GM12878 (cell line): ENCODE data around the gene SLC9C2. TPM values are rescaled to one million over a fixed set of nuclear protein-coding genes. Genes with fewer than 3 reads are reported as not detected.

Experiments
- ATAC-seq: fragments of 200-7000 bp; cut with Tn5 transposase; 3 replicates; pipeline ENCODE4 v1.9.1; 2020; ENCODE audit warnings: mild to moderate bottlenecking, moderate library complexity
- BruUV-seq: library from RNA; stranded (reverse); fragments of 400-500 nt; replicated peaks from 2 replicates; lab custom pipeline; 2021; lab: Mats Ljungman, UMichigan
- CTCF ChIA-PET: fragments of 300-600 bp; sonication (Branson Sonifier 250); formaldehyde crosslinking; extraction: SDS; loops from one replicate; lab custom pipeline; 2021; ENCODE audit warnings: inconsistent platforms; lab: Yijun Ruan, JAX
- POLR2A ChIA-PET: fragments of 350-600 bp; formaldehyde crosslinking; extraction: SDS; loops from one replicate; lab custom pipeline; 2021; ENCODE audit warnings: inconsistent platforms; lab: Charles Lee
- RAD21 ChIA-PET: fragments of 300-600 bp; sonication (Branson Sonifier 250); formaldehyde crosslinking; loops from one replicate; lab custom pipeline; 2023; ENCODE audit warnings: antibody characterized with exemption; ENCODE audit not compliant: unreplicated experiment; lab: Charles Lee
- SMC1A ChIA-PET: fragments of 300-600 bp; sonication (Branson Sonifier 250); formaldehyde crosslinking; loops from one replicate; lab custom pipeline; 2023; ENCODE audit not compliant: unreplicated experiment, uncharacterized antibody; lab: Charles Lee
- DNase-seq: peaks from one replicate; pipeline ENCODE4 v3.0.0-alpha.2; 2011; ENCODE audit warnings: low read depth, low spot score
- FAIRE-seq: peaks from 3 replicates; lab custom pipeline; 2011; peaks lifted over from hg19 to GRCh38; lab: Jason Lieb, UNC
- H2AFZ ChIP-seq: 2 replicates; pipeline ENCODE4 v1.6.0; 2011; ENCODE audit warnings: low read depth, low read length, control low read depth; ENCODE audit not compliant: control insufficient read depth
- H3K27ac ChIP-seq: 2 replicates; pipeline ENCODE4 v1.5.1; 2011; ENCODE audit warnings: control low read depth; ENCODE audit not compliant: control insufficient read depth, insufficient read depth
- H3K27me3 ChIP-seq, 2 experiments: replicated peaks in 1 of 2; 2 replicates each; pipeline versions ENCODE4 v1.6.0 to v1.6.1; 2011; ENCODE audit warnings: low read length in 1 of 2; ENCODE audit not compliant: control insufficient read depth in 2 of 2, insufficient read depth in 2 of 2
- H3K36me3 ChIP-seq, 2 experiments: 2 replicates each; pipeline ENCODE4 v1.5.1; 2011; ENCODE audit warnings: low read length in 1 of 2; ENCODE audit not compliant: control insufficient read depth in 2 of 2, insufficient read depth in 2 of 2
- H3K4me1 ChIP-seq: 2 replicates; pipeline ENCODE4 v1.6.1; 2011; ENCODE audit warnings: mild to moderate bottlenecking, low read length, moderate library complexity, mixed read lengths; ENCODE audit not compliant: control insufficient read depth, insufficient read depth
- H3K4me2 ChIP-seq: 2 replicates; pipeline ENCODE4 v1.6.0; 2011; ENCODE audit warnings: control low read depth; ENCODE audit not compliant: control insufficient read depth, insufficient read depth
- H3K4me3 ChIP-seq: fragments of 200-600 bp; sonication (generic); 2 replicates; pipeline ENCODE4 v1.5.1; 2016
- H3K79me2 ChIP-seq: 2 replicates; pipeline ENCODE4 v1.6.0; 2011; ENCODE audit warnings: low read length; ENCODE audit not compliant: control insufficient read depth, insufficient read depth
- H3K9ac ChIP-seq: 2 replicates; pipeline ENCODE4 v1.8.0; 2011; ENCODE audit warnings: low read length, control low read depth, mixed read lengths; ENCODE audit not compliant: control insufficient read depth, insufficient read depth
- H3K9me3 ChIP-seq: replicated peaks from 3 replicates; pipeline ENCODE4 v1.5.1; 2011; ENCODE audit warnings: mild to moderate bottlenecking, low read length; ENCODE audit not compliant: control insufficient read depth, insufficient read depth
- H4K20me1 ChIP-seq: 2 replicates; pipeline ENCODE4 v1.6.0; 2011; ENCODE audit not compliant: control insufficient read depth, insufficient read depth
- CEBPB ChIP-seq, 2 experiments: fragments of 150-350 bp in 1 of 2; IDR thresholded peaks; 2 replicates each; pipeline ENCODE4 v1.6.1; 2012 to 2014; ENCODE audit warnings: low read depth in 2 of 2, low read length in 2 of 2, borderline replicate concordance in 1 of 2, inconsistent platforms in 1 of 2
- DPF2 ChIP-seq: fragments of 450-650 bp; IDR thresholded peaks from 2 replicates; pipeline ENCODE4 v1.6.1; 2017; ENCODE audit warnings: mild to moderate bottlenecking
- JUNB ChIP-seq: IDR thresholded peaks from 2 replicates; pipeline ENCODE4 v1.6.1; 2016; ENCODE audit warnings: antibody characterized with exemption, mild to moderate bottlenecking
- MYC ChIP-seq: IDR thresholded peaks from 2 replicates; pipeline ENCODE4 v1.6.1; 2011; ENCODE audit warnings: mild to moderate bottlenecking, low read length, moderate library complexity, inconsistent platforms; ENCODE audit not compliant: insufficient read depth, insufficient replicate concordance, insufficient read length, severe bottlenecking
- NBN ChIP-seq: fragments of 450-650 bp; IDR thresholded peaks from 2 replicates; pipeline ENCODE4 v1.6.1; 2016
- NR2F1 ChIP-seq: fragments of 450-650 bp; conservative IDR thresholded peaks from 2 replicates; pipeline ENCODE4 v1.6.1; 2017; ENCODE audit warnings: mild to moderate bottlenecking
- PAX8 ChIP-seq: fragments of 450-650 bp; IDR thresholded peaks from 2 replicates; pipeline ENCODE4 v1.6.1; 2017; ENCODE audit warnings: mild to moderate bottlenecking, moderate library complexity
- RB1 ChIP-seq: fragments of 450-650 bp; formaldehyde crosslinking; IDR thresholded peaks from 2 replicates; pipeline ENCODE4 v1.6.1; 2017; ENCODE audit warnings: mild to moderate bottlenecking, borderline replicate concordance
- SMC3 ChIP-seq: IDR thresholded peaks from 2 replicates; pipeline ENCODE4 v1.6.1; 2011; ENCODE audit warnings: low read length, improper control_type of control experiment, borderline replicate concordance
- ZNF24 ChIP-seq: fragments of 450-650 bp; IDR thresholded peaks from 2 replicates; pipeline ENCODE4 v1.6.1; 2017; ENCODE audit warnings: antibody characterized with exemption, mild to moderate bottlenecking
- WGBS: methylation state at CpG from one replicate; pipeline ENCODE4 v1.1.6; 2016; ENCODE audit warnings: low lambda C conversion rate; ENCODE audit not compliant: insufficient replicate concordance, insufficient coverage; ENCODE audit errors: missing lambda C conversion rate; 5-methylcytosine and 5-hydroxymethylcytosine counted together
- in situ Hi-C: fragments of 300-500 bp; cut with MboI; formaldehyde crosslinking; loops from 9 replicates; pipeline ENCODE4 v1.14.3; 2018; ENCODE audit warnings: mixed read lengths
- intact Hi-C: fragments of 100-400 bp; cut with micrococcal nuclease; formaldehyde crosslinking; loops from one replicate; pipeline ENCODE4 v1.14.2; 2022; ENCODE audit not compliant: unreplicated experiment
- polyA plus RNA-seq, 11 experiments: library from polyadenylated mRNA; depleted of rRNA in 4 of 11; unstranded in 6 of 11; stranded (reverse) in 5 of 11; fragments of >200 nt; fragmentation: Nextera tagmentation in 4 of 11; fragmentation: Illumina TruSeq in 1 of 11; extraction: Ambion mirVana in 4 of 11; extraction: Trizol in 1 of 11; gene quantifications; 1 replicate in 1 of 11; 2 replicates in 10 of 11; pipeline versions ENCODE4 v1.2.1 to v1.2.3, GENCODE V29; 2011 to 2016; ENCODE audit warnings: inconsistent platforms in 2 of 11, missing spikeins in 2 of 11, low read depth in 1 of 11
- total RNA-seq, 4 experiments: library from RNA; depleted of rRNA in 3 of 4; stranded (reverse); fragments of >200 nt in 3 of 4; fragmentation: Illumina TruSeq in 1 of 4; extraction: Trizol in 1 of 4; gene quantifications; 2 replicates each; pipeline versions ENCODE4 v1.2.1 to v1.2.3, GENCODE V29; 2013 to 2021
- TF ChIP-seq, protein P1 (sequence below): fragments of 450-650 bp; IDR thresholded peaks from 2 replicates; pipeline ENCODE4 v1.6.1; 2017; ENCODE audit warnings: mild to moderate bottlenecking, moderate library complexity
- TF ChIP-seq, protein P2 (sequence below): fragments of 450-650 bp; IDR thresholded peaks from 2 replicates; pipeline ENCODE4 v1.6.1; 2018; ENCODE audit warnings: mild to moderate bottlenecking, low read depth, moderate library complexity; ENCODE audit not compliant: partially characterized antibody
- TF ChIP-seq, protein P3 (sequence below): fragments of 450-650 bp; formaldehyde crosslinking; IDR thresholded peaks from 2 replicates; pipeline ENCODE4 v1.4.0; 2022; ENCODE audit warnings: mild to moderate bottlenecking, moderate library complexity

SLC9C2 gene
- total and polyA plus RNA-seq, 10 of the 15 experiments (the other 5 are each of a cell fraction or from before 2014, with no cell fraction given): not detected

DNA sequence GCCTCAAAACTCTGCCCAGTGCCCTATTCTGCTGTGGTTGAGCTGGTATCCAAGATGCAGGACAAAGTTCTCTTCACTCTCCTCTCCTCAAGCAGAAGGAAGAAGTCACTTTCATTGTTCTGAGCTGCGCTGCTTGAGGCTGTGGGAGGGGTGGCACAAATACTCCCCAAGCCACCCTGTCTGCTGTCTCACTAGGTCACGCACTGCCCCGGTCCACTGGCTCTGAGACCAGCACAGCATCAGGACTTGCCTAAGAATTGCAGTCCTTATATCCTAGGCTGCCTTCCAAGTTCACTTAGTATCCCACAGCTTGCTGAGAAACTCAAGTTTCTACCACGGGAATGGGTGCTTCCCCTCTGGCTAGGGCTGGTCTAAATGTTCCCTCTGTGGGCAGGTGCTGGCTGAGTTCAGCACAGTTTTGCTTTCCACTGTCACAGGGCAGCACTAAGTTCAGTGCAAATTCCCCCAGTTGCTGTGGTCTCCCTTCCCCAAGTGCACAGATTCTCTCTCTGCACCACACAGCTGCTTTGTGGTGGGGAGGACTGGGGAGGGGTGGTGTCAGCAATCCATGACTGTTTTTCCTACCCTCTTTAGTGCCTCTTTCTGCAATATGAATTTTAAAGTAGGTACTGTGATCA lies 32.4 kb downstream of the SLC9C2 start (continued):
- TF ChIP-seq JUNB: no peak
- 0 out of 2 replicates have a peak, but pooled peaks have one; percentile 22 for TF ChIP-seq NR2F1
- TF ChIP-seq DPF2: 0 out of 2 replicates have a peak, but pooled peaks have one; percentile 39

DNA sequence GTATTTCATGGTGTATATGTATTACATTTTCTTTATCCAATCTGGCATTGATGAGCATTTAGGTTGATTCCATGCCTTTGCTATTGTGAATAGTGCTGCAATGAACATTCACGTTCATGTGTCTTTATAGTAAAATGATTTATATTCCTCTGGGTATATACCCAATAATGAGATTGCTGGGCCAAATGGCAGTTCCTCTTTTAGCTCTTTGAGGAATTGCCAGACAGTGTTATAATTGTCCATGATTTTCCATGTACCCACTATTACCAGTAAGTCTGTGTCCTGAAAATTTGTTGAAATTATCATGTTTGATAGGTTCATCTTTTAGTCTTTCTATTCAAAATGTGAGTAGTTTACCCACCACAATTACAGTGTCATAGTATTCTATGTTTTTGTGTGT lies 34.4 kb downstream of the SLC9C2 start:
- no peak overlapping the region for H3K27ac ChIP-seq
- H3K36me3 ChIP-seq: no peaks in the 10 kb centered on the region
- no peak for DNase-seq
- no peak overlapping the region for H3K4me3 ChIP-seq
- no peaks in the 10 kb centered on the region for H4K20me1 ChIP-seq
- ChIA-PET CTCF (no interaction called here), RAD21 (no interaction called here), POLR2A (no interaction called here), SMC1A (interaction anchor here (1.0 kb wide), 1 partner anchor 8 kb away, joined by 3 read pairs; no protein-coding TSS in a partner anchor)
- H3K4me1 ChIP-seq: no peaks in the 10 kb centered on the region
- in situ Hi-C loops (no loop called here), intact Hi-C loops (no loop called here)
- no peaks in the 10 kb centered on the region for H3K9me3 ChIP-seq
- no peak overlapping the region for H3K4me2 ChIP-seq
- no peak overlapping the region for H3K9ac ChIP-seq
- no TSS peak for BruUV-seq
- no peaks in the 10 kb centered on the region for H3K27me3 ChIP-seq
- H3K79me2 ChIP-seq: no peaks in the 10 kb centered on the region
- FAIRE-seq: no peak
- H2AFZ ChIP-seq: no peak overlapping the region
- WGBS: 0% methylated on average over 1 of the region's 1 CpG
- ATAC-seq: no peak
- TF ChIP-seq CEBPB (IDR thresholded peaks at IDR 0.05; ENCODE audit: borderline replicate concordance in 1 of 2, low read depth in 2 of 2, low read length in 2 of 2) (no peak), MYC (no peak), RB1 (no peak), PAX8 (no peak), NBN (no peak), SMC3 (no peak), ZNF24 (no peak)
- TF ChIP-seq, protein P1, sequence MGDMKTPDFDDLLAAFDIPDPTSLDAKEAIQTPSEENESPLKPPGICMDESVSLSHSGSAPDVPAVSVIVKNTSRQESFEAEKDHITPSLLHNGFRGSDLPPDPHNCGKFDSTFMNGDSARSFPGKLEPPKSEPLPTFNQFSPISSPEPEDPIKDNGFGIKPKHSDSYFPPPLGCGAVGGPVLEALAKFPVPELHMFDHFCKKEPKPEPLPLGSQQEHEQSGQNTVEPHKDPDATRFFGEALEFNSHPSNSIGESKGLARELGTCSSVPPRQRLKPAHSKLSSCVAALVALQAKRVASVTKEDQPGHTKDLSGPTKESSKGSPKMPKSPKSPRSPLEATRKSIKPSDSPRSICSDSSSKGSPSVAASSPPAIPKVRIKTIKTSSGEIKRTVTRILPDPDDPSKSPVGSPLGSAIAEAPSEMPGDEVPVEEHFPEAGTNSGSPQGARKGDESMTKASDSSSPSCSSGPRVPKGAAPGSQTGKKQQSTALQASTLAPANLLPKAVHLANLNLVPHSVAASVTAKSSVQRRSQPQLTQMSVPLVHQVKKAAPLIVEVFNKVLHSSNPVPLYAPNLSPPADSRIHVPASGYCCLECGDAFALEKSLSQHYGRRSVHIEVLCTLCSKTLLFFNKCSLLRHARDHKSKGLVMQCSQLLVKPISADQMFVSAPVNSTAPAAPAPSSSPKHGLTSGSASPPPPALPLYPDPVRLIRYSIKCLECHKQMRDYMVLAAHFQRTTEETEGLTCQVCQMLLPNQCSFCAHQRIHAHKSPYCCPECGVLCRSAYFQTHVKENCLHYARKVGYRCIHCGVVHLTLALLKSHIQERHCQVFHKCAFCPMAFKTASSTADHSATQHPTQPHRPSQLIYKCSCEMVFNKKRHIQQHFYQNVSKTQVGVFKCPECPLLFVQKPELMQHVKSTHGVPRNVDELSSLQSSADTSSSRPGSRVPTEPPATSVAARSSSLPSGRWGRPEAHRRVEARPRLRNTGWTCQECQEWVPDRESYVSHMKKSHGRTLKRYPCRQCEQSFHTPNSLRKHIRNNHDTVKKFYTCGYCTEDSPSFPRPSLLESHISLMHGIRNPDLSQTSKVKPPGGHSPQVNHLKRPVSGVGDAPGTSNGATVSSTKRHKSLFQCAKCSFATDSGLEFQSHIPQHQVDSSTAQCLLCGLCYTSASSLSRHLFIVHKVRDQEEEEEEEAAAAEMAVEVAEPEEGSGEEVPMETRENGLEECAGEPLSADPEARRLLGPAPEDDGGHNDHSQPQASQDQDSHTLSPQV: no peak
- TF ChIP-seq, protein P2, sequence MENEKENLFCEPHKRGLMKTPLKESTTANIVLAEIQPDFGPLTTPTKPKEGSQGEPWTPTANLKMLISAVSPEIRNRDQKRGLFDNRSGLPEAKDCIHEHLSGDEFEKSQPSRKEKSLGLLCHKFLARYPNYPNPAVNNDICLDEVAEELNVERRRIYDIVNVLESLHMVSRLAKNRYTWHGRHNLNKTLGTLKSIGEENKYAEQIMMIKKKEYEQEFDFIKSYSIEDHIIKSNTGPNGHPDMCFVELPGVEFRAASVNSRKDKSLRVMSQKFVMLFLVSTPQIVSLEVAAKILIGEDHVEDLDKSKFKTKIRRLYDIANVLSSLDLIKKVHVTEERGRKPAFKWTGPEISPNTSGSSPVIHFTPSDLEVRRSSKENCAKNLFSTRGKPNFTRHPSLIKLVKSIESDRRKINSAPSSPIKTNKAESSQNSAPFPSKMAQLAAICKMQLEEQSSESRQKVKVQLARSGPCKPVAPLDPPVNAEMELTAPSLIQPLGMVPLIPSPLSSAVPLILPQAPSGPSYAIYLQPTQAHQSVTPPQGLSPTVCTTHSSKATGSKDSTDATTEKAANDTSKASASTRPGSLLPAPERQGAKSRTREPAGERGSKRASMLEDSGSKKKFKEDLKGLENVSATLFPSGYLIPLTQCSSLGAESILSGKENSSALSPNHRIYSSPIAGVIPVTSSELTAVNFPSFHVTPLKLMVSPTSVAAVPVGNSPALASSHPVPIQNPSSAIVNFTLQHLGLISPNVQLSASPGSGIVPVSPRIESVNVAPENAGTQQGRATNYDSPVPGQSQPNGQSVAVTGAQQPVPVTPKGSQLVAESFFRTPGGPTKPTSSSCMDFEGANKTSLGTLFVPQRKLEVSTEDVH: no peak
- TF ChIP-seq, protein P3, sequence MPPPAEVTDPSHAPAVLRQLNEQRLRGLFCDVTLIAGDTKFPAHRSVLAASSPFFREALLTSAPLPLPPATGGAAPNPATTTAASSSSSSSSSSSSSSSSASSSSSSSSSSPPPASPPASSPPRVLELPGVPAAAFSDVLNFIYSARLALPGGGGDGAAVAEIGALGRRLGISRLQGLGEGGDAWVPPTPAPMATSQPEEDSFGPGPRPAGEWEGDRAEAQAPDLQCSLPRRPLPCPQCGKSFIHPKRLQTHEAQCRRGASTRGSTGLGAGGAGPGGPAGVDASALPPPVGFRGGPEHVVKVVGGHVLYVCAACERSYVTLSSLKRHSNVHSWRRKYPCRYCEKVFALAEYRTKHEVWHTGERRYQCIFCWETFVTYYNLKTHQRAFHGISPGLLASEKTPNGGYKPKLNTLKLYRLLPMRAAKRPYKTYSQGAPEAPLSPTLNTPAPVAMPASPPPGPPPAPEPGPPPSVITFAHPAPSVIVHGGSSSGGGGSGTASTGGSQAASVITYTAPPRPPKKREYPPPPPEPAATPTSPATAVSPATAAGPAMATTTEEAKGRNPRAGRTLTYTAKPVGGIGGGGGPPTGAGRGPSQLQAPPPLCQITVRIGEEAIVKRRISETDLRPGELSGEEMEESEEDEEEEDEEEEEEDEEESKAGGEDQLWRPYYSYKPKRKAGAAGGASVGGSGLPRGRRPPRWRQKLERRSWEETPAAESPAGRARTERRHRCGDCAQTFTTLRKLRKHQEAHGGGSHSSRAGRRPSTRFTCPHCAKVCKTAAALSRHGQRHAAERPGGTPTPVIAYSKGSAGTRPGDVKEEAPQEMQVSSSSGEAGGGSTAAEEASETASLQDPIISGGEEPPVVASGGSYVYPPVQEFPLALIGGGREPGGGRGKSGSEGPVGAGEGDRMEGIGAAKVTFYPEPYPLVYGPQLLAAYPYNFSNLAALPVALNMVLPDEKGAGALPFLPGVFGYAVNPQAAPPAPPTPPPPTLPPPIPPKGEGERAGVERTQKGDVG (CRISPR knock-in tag): no peak
